Head of caudate nucleus (tissue), 42 donors: Measurements from ENCODE around the gene UBXN11.

Experiments used
- DNase-seq, 42 donors: peaks; one replicate each; pipeline versions ENCODE4 v3.0.0 to v3.0.0-alpha.2; 2020 to 2021; ENCODE audit warnings: mixed read lengths in 7 of 42
- intact Hi-C: fragments of 100-400 bp; cut with DNase I; formaldehyde crosslinking; loops from one replicate; pipeline ENCODE4 v1.15.0; 2022

UBXN11 gene

GRCh38 chr1:26290122-26290881 is 16.1 kb downstream of the UBXN11 start:
- no peak for DNase-seq
- intact Hi-C loops: no loop called here

- peak in 4 of 42 donors; percentile 6 to 51 (median 30) for DNase-seq
- intact Hi-C loops: no loop called here
Observed at GRCh38 chr1:26289158-26290059, 17.0 kb downstream of the UBXN11 start.

GRCh38 chr1:26288311-26288941 is 18.0 kb downstream of the UBXN11 start:
- peak in 31 of 42 donors; percentile 29 to 86 (median 59) for DNase-seq
- intact Hi-C loops: no loop called here

GRCh38 chr1:26287811-26288210 is 18.6 kb downstream of the UBXN11 start:
- DNase-seq: no peak
- intact Hi-C loops: no loop called here

- intact Hi-C loops: no loop called here
- no peak for DNase-seq
Observed at GRCh38 chr1:26287033-26287711, 19.3 kb downstream of the UBXN11 start.

GRCh38 chr1:26286064-26286416 is 20.4 kb downstream of the UBXN11 start:
- intact Hi-C loops: no loop called here
- no peak for DNase-seq

- no peak for DNase-seq
- intact Hi-C loops: no loop called here
Observed at GRCh38 chr1:26285366-26286063, 20.9 kb downstream of the UBXN11 start.

- intact Hi-C loops: no loop called here
- peak; percentile 63 to 96 (median 85) for DNase-seq
Observed at GRCh38 chr1:26284597-26285347, 21.7 kb downstream of the UBXN11 start.

GRCh38 chr1:26283871-26284596 is 22.4 kb downstream of the UBXN11 start:
- intact Hi-C loops: no loop called here
- DNase-seq: peak in 1 of 42 donors; percentile 26

- no peak for DNase-seq
- intact Hi-C loops: no loop called here
Observed at GRCh38 chr1:26283279-26283853, 23.1 kb downstream of the UBXN11 start.

- intact Hi-C loops: no loop called here
- DNase-seq: peak in 2 of 42 donors; percentile 13 to 26
Observed at GRCh38 chr1:26282401-26282918, 24.0 kb downstream of the UBXN11 start.

GRCh38 chr1:26281971-26282370 is 24.5 kb downstream of the UBXN11 start:
- intact Hi-C loops: no loop called here

GRCh38 chr1:26281091-26281958 is 25.1 kb downstream of the UBXN11 start:
- no peak for DNase-seq
- intact Hi-C loops: no loop called here

More at GRCh38 chr1:26281971-26282370, 24.5 kb downstream of the UBXN11 start:
- peak in 2 of 42 donors; percentile 13 to 15 for DNase-seq

GRCh38 chr1:26280333-26281042 is 25.9 kb downstream of the UBXN11 start:
- intact Hi-C loops: no loop called here

More at GRCh38 chr1:26280333-26281042, 25.9 kb downstream of the UBXN11 start:
- peak in 12 of 42 donors; percentile 22 to 60 (median 41) for DNase-seq
